HepG2 (cell line): ENCODE data around the gene CIB1.

Experiments used
- CREB1 ChIP-seq, 2 experiments: fragments of 450-650 bp in 1 of 2; IDR thresholded peaks; 2 replicates each; pipeline ENCODE4 v1.6.1; 2016 to 2017; ENCODE audit warnings: control low read depth in 1 of 2, mild to moderate bottlenecking in 1 of 2, missing compliant biosample characterization in 1 of 2, missing genetic modification characterization in 1 of 2
- CTCF ChIP-seq: sonication (generic); formaldehyde crosslinking; IDR thresholded peaks from 2 replicates; pipeline ENCODE4 v1.5.0; 2020; ENCODE audit warnings: mild to moderate bottlenecking, missing genetic modification reagents, moderate library complexity
- JUND ChIP-seq: sonication (generic); formaldehyde crosslinking; IDR thresholded peaks from 2 replicates; pipeline ENCODE4 v1.8.0; 2022; ENCODE audit warnings: mild to moderate bottlenecking, missing genetic modification reagents
- MAFK ChIP-seq, 2 experiments: IDR thresholded peaks in 1 of 2; conservative IDR thresholded peaks in 1 of 2; 2 replicates each; pipeline ENCODE4 v1.6.1; 2011; ENCODE audit warnings: improper control_type of control experiment in 2 of 2, low read length in 2 of 2
- MAX ChIP-seq: IDR thresholded peaks from 2 replicates; pipeline ENCODE4 v1.6.1; 2012; ENCODE audit warnings: inconsistent platforms
- MAZ ChIP-seq, 2 experiments: sonication (generic) in 1 of 2; formaldehyde crosslinking in 1 of 2; IDR thresholded peaks; 2 replicates each; pipeline versions ENCODE4 v1.5.0 to v1.6.1; 2012 to 2020; ENCODE audit warnings: low read depth in 2 of 2, mild to moderate bottlenecking in 2 of 2, borderline replicate concordance in 1 of 2, improper control_type of control experiment in 1 of 2, low read length in 1 of 2, missing genetic modification reagents in 1 of 2, moderate library complexity in 1 of 2
- MTF1 ChIP-seq: sonication (generic); formaldehyde crosslinking; IDR thresholded peaks from 2 replicates; pipeline ENCODE4 v1.5.0; 2020; ENCODE audit warnings: missing genetic modification reagents
- PAXIP1 ChIP-seq: sonication (generic); formaldehyde crosslinking; conservative IDR thresholded peaks from 2 replicates; pipeline ENCODE4 v1.4.0; 2020; ENCODE audit warnings: mild to moderate bottlenecking, missing genetic modification reagents, moderate library complexity
- SNAPC5 ChIP-seq: sonication (generic); formaldehyde crosslinking; IDR thresholded peaks from 2 replicates; pipeline ENCODE4 v1.8.1; 2023; ENCODE audit warnings: mild to moderate bottlenecking, missing genetic modification reagents, borderline replicate concordance
- ZBTB3 ChIP-seq: sonication (generic); formaldehyde crosslinking; IDR thresholded peaks from 2 replicates; pipeline ENCODE4 v1.4.0; 2020; ENCODE audit warnings: low read depth, mild to moderate bottlenecking, moderate library complexity, missing genetic modification reagents, borderline replicate concordance
- ZSCAN29 ChIP-seq: sonication (generic); formaldehyde crosslinking; conservative IDR thresholded peaks from 2 replicates; pipeline ENCODE4 v1.4.0; 2020; ENCODE audit warnings: mild to moderate bottlenecking, missing genetic modification reagents

- TF ChIP-seq PAXIP1, result peak; percentile 71
- no peak for TF ChIP-seq ZSCAN29 (CRISPR knock-in tag)
- TF ChIP-seq MTF1, result no peak
- peak; percentile 84 for TF ChIP-seq MAX
- peak; percentile 25; the same call in 1 of the 2 replicates for TF ChIP-seq MAZ (IDR thresholded peaks at IDR 0.05; ENCODE audit: borderline replicate concordance, low read depth, low read length)
- no peak; the same call in 1 of the 2 replicates for TF ChIP-seq MAZ (CRISPR knock-in tag; IDR thresholded peaks at IDR 0.05; ENCODE audit: low read depth)
- no peak for TF ChIP-seq MAFK (conservative IDR thresholded peaks at IDR 0.05 in 1 of 2, IDR thresholded peaks at IDR 0.05 in 1 of 2; ENCODE audit: low read length in 2 of 2)
- peak; percentile 35 for TF ChIP-seq CTCF (CRISPR knock-in tag)
- TF ChIP-seq JUND (CRISPR knock-in tag), result no peak
- no peak for TF ChIP-seq ZBTB3 (CRISPR knock-in tag)
- TF ChIP-seq CREB1 (IDR thresholded peaks at IDR 0.05), result no peak
- TF ChIP-seq CREB1 (CRISPR knock-in tag; IDR thresholded peaks at IDR 0.05), result 0 out of 2 replicates have a peak, but pooled peaks have one; percentile 11
- TF ChIP-seq SNAPC5 (CRISPR knock-in tag), result no peak
Observed at GRCh38 chr15:90249203-90249863, 15.6 kb upstream of the CIB1 start, which contains the start of gene TTLL13.
